Measurements from ENCODE around the gene RHOB.
A peak's percentile ranks its signal among the peaks of the same experiment; 100 is the strongest.
"Not testable (repeated sequence)": the region's sequence is repeated elsewhere in the genome, so short reads cannot be mapped to it uniquely, and the experiment has no call there.

The RHOB gene

GRCh38 chr2:20458737-20459484 is 12.0 kb downstream of the RHOB start:
- not testable (repeated sequence) for H3K36me3 Mint-ChIP-seq; H3K9me3 Mint-ChIP-seq; H3K27ac Mint-ChIP-seq; DNase-seq; ATAC-seq (replicated peaks); H3K4me3 Mint-ChIP-seq
- peaks cover 38 to 41% of the 10 kb centered on the region in 2 donors for H3K27me3 Mint-ChIP-seq
- H3K4me1 Mint-ChIP-seq: peaks cover 1 to 10% of the 10 kb centered on the region in 2 donors

- H3K9me3 Mint-ChIP-seq: peaks cover 0 to 1% of the 10 kb centered on the region in 2 donors
- H3K4me1 Mint-ChIP-seq: no peaks in the 10 kb centered on the region
- DNase-seq (no peak), ATAC-seq (replicated peaks) (no peak)
- peaks cover 14 to 16% of the 10 kb centered on the region in 2 donors for H3K27me3 Mint-ChIP-seq
- no peak overlapping the region for H3K4me3 Mint-ChIP-seq
- H3K36me3 Mint-ChIP-seq: no peaks in the 10 kb centered on the region
- no peak overlapping the region for H3K27ac Mint-ChIP-seq
These were observed 19.0 kb downstream of the RHOB start for GRCh38 chr2:20465716-20466394.

DNA sequence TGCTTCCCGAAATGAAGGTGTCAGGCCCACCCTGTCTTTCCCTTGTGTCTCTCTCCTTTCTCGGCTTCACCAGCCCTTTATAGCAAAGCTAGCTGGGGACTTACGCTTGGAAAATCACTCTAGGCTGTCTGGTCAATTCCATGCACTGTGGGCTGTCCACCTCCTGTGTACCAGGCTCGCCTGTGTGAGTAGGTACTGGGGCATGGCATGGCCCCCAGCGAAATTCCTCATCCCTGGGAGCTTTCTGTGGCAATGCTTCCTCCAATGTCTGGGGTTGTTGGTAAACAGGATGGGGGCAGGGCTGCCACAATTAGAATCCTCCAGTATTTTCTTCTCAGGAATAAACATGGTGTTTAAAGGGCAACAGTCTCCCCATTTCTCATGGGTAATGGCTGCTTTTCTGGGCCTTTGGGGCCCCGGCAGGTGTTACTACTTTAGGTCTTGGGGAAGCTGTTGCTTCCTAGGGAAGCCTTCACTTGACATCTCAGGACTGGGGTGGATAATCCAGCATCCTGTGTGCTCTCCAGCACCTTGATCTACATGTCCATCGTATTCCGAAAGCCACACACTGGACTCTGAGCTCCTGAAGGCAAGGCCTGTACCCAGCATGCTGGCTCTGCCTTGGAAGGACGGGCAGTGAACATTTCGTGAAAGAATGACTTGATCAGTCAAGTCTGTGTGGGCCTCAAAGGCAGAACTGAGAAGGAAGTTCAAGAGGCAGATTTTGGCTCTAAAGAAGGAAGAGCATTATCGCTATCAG is 21.1 kb downstream of the RHOB start:
- DNase-seq (no peak), ATAC-seq (replicated peaks) (no peak)
- peak overlapping the region in 1 of 2 donors; percentile 25 for H3K4me3 Mint-ChIP-seq
- no peak overlapping the region for H3K27ac Mint-ChIP-seq
- H3K36me3 Mint-ChIP-seq: no peaks in the 10 kb centered on the region
- peaks cover 0 to 5% of the 10 kb centered on the region in 2 donors for H3K27me3 Mint-ChIP-seq
- H3K9me3 Mint-ChIP-seq: peaks cover 0 to 1% of the 10 kb centered on the region in 2 donors
- H3K4me1 Mint-ChIP-seq: no peaks in the 10 kb centered on the region

- Mint-ChIP-seq H3K27me3 (peaks cover 0 to 2% of the 10 kb centered on the region in 2 donors), H3K9me3 (peaks cover 0 to under 1% of the 10 kb centered on the region in 2 donors), H3K36me3 (no peaks in the 10 kb centered on the region), H3K4me1 (no peaks in the 10 kb centered on the region), H3K4me3 (no peak overlapping the region), H3K27ac (no peak overlapping the region)
- DNase-seq (no peak), ATAC-seq (replicated peaks) (no peak)
These were observed 22.0 kb downstream of the RHOB start for GRCh38 chr2:20468549-20469500.

DNA sequence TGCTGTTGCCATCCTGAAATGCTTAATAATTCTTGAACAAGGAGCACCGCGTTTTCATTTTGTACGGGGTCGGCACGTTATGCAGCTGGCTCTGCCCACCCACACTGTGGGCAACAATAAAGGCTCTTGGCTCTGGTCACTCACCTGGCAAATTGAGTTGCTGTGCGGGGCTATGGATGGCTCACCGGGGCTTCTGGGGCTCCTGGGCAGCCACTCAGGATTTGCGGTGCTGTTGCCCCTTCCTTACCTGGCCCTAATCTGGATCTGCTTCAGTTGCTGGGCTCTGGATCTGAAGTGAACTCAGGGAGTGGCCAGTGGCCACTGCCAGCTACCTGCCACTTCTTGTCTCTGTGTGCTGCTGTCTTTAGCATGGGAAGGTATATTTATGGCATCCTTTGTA is 22.7 kb downstream of the RHOB start:
- Mint-ChIP-seq H3K9me3 (no peaks in the 10 kb centered on the region), H3K36me3 (no peaks in the 10 kb centered on the region), H3K4me3 (no peak overlapping the region), H3K4me1 (peaks cover 6 to 7% of the 10 kb centered on the region in 2 donors), H3K27ac (no peak overlapping the region), H3K27me3 (no peaks in the 10 kb centered on the region)
- DNase-seq: no peak
- no peak for ATAC-seq (replicated peaks)

- DNase-seq: no peak
- Mint-ChIP-seq H3K36me3 (no peaks in the 10 kb centered on the region), H3K27me3 (no peaks in the 10 kb centered on the region), H3K4me1 (peaks cover 10 to 12% of the 10 kb centered on the region in 2 donors), H3K4me3 (no peak overlapping the region), H3K27ac (peak overlapping the region; percentile 1), H3K9me3 (no peaks in the 10 kb centered on the region)
- no peak for ATAC-seq (replicated peaks)
These were observed 23.3 kb downstream of the RHOB start for GRCh38 chr2:20470211-20470610.

DNA sequence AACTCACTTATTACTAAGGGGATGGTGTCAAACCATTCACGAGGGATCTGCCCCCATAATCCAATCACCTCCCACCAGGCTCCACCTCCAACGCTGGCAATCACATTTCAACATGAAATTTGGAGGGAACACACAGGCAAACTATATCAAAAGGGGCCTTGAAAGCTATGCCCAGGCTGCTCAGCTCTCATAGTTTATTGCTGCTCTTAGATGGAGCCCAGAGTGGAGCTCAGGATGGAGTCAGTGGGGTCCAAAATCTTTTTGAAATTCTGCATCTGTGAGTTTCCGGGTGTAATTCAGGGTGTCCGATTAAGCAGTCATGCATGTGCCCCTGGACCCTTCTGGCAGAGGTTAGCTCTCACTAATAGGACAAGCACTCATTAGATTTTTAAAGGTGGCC is 24.3 kb downstream of the RHOB start:
- ATAC-seq (replicated peaks) (no peak), DNase-seq (no peak)
- no peaks in the 10 kb centered on the region for H3K9me3 Mint-ChIP-seq
- no peak overlapping the region for H3K4me3 Mint-ChIP-seq
- no peaks in the 10 kb centered on the region for H3K36me3 Mint-ChIP-seq
- no peak overlapping the region for H3K27ac Mint-ChIP-seq
- no peaks in the 10 kb centered on the region for H3K27me3 Mint-ChIP-seq
- peaks cover 10 to 12% of the 10 kb centered on the region in 2 donors for H3K4me1 Mint-ChIP-seq

- H3K27me3 Mint-ChIP-seq: no peaks in the 10 kb centered on the region
- H3K27ac Mint-ChIP-seq: no peak overlapping the region
- H3K4me1 Mint-ChIP-seq: peaks cover 10 to 12% of the 10 kb centered on the region in 2 donors
- no peaks in the 10 kb centered on the region for H3K36me3 Mint-ChIP-seq
- DNase-seq (no peak), ATAC-seq (replicated peaks) (no peak)
- no peaks in the 10 kb centered on the region for H3K9me3 Mint-ChIP-seq
- no peak overlapping the region for H3K4me3 Mint-ChIP-seq
These were observed 25.2 kb downstream of the RHOB start for GRCh38 chr2:20471902-20472559.

GRCh38 chr2:20472569-20472968 is 25.7 kb downstream of the RHOB start:
- H3K9me3 Mint-ChIP-seq: no peaks in the 10 kb centered on the region
- no peaks in the 10 kb centered on the region for H3K36me3 Mint-ChIP-seq
- DNase-seq (no peak), ATAC-seq (replicated peaks) (no peak)
- no peak overlapping the region for H3K27ac Mint-ChIP-seq
- H3K4me3 Mint-ChIP-seq: no peak overlapping the region
- H3K27me3 Mint-ChIP-seq: no peaks in the 10 kb centered on the region
- H3K4me1 Mint-ChIP-seq: peaks cover 10 to 12% of the 10 kb centered on the region in 2 donors

GRCh38 chr2:20473128-20473527 is 26.3 kb downstream of the RHOB start:
- Mint-ChIP-seq H3K4me1 (peaks cover 10 to 12% of the 10 kb centered on the region in 2 donors), H3K27ac (no peak overlapping the region), H3K27me3 (peaks cover 1 to 2% of the 10 kb centered on the region in 2 donors), H3K9me3 (peaks cover 0 to 1% of the 10 kb centered on the region in 2 donors), H3K4me3 (no peak overlapping the region), H3K36me3 (no peaks in the 10 kb centered on the region)
- ATAC-seq (replicated peaks) (no peak), DNase-seq (no peak)

DNA sequence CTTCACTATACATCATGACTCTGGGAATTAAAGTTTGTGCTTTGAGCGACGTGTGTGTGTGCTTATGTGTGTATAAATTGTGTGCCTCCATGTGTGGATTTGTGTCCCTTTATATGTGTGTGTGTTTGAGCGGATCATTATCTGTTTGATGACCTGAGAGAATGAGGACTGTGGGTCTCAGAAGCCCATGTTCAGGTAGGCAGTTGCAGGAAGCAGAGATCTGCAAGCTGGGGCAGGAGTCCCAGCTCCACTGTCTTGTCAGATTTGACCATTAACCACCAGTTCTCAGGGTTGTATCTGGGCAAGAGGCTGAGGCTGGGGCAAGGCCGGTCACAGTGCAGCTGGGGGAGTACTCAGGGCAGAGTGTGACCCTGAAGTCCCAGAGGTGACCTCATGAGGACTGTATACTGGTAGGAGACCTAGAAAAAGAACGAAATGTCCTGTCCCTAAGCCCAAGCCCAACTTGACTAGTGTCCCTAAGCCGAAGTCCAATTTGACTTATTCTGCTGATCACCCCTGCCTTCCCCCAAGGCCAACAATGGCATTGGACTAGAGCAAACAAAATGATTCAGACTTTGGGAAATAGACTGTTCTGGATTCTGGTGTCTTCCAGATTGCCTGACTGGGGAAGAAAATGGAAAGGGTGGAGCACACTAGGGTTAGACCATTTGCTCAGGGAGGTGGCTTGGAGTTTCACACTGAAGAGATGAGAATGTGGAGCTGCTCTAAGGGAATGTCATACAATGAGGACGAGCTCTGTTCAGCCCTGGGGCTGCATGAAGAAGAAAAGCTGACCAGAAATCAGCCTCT is 28.1 kb downstream of the RHOB start:
- no peak for DNase-seq
- Mint-ChIP-seq H3K36me3 (no peaks in the 10 kb centered on the region), H3K27me3 (peaks cover 4 to 8% of the 10 kb centered on the region in 2 donors), H3K4me1 (peaks cover 10 to 12% of the 10 kb centered on the region in 2 donors), H3K27ac (peak overlapping the region; percentile 1), H3K9me3 (peaks cover 0 to 7% of the 10 kb centered on the region in 2 donors), H3K4me3 (no peak overlapping the region)
- peak; percentile 12 to 16 for ATAC-seq (replicated peaks)

- peaks cover 0 to 7% of the 10 kb centered on the region in 2 donors for H3K9me3 Mint-ChIP-seq
- DNase-seq (no peak), ATAC-seq (replicated peaks) (no peak)
- H3K4me3 Mint-ChIP-seq: no peak overlapping the region
- H3K27me3 Mint-ChIP-seq: peaks cover 4 to 8% of the 10 kb centered on the region in 2 donors
- no peaks in the 10 kb centered on the region for H3K36me3 Mint-ChIP-seq
- H3K27ac Mint-ChIP-seq: no peak overlapping the region
- H3K4me1 Mint-ChIP-seq: peaks cover 10 to 12% of the 10 kb centered on the region in 2 donors
These were observed 28.7 kb downstream of the RHOB start for GRCh38 chr2:20475567-20475952.

All from stimulated activated naive B cell treated with anti-CD40 and anti-IgM and Interleukin-4, amounts not matched to agents 10 μg/mL and 1 μg/mL and 100 μg/mL, for 72 hours (primary cell).